HCT116 (cell line): ENCODE measurements around the gene EIF5AL1.

Source experiments
- CTCF ChIP-seq, 3 experiments: fragments of 200-600 bp in 1 of 3; sonication (generic) in 1 of 3; IDR thresholded peaks in 2 of 3; conservative IDR thresholded peaks in 1 of 3; 2 replicates each; pipeline ENCODE4 v1.5.1; 2012 to 2017; ENCODE audit warnings: low read depth in 2 of 3, low read length in 2 of 3, antibody characterized with exemption in 1 of 3, borderline replicate concordance in 1 of 3, control low read depth in 1 of 3, mild to moderate bottlenecking in 1 of 3, mixed read lengths in 1 of 3, mixed run types in 1 of 3, moderate library complexity in 1 of 3; ENCODE audit not compliant: insufficient read depth in 1 of 3
- EGR1 ChIP-seq: IDR thresholded peaks from 2 replicates; pipeline ENCODE4 v1.6.1; 2012; ENCODE audit warnings: low read depth
- EZH2 ChIP-seq: fragments of 200-600 bp; sonication (generic); IDR thresholded peaks from 2 replicates; pipeline ENCODE4 v1.6.1; 2017; ENCODE audit warnings: antibody characterized with exemption, mixed run types
- EZH2phosphoT487 ChIP-seq: fragments of 200-600 bp; IDR thresholded peaks from 2 replicates; pipeline ENCODE4 v1.6.1; 2018; ENCODE audit warnings: antibody characterized with exemption, borderline replicate concordance
- FOSL1 ChIP-seq: IDR thresholded peaks from 2 replicates; pipeline ENCODE4 v1.6.1; 2012; ENCODE audit warnings: low read depth
- MAX ChIP-seq: IDR thresholded peaks from 2 replicates; pipeline ENCODE4 v1.6.1; 2012
- POLR2AphosphoS5 ChIP-seq: IDR thresholded peaks from 2 replicates; pipeline ENCODE4 v1.6.1; 2011; ENCODE audit warnings: mild to moderate bottlenecking, low read depth, low read length, moderate library complexity
- RAD21 ChIP-seq: IDR thresholded peaks from 2 replicates; pipeline ENCODE4 v1.6.1; 2012; ENCODE audit warnings: low read depth, mild to moderate bottlenecking
- SIN3A ChIP-seq: IDR thresholded peaks from 2 replicates; pipeline ENCODE4 v1.6.1; 2012; ENCODE audit warnings: low read depth
- ZNF274 ChIP-seq: fragments of 200-500 bp; sonication (Bioruptor generic); IDR thresholded peaks from 2 replicates; pipeline ENCODE4 v1.6.1; 2014; ENCODE audit warnings: mild to moderate bottlenecking, low read depth, low read length, inconsistent platforms

GRCh38 chr10:79475119-79475653 lies 37.1 kb upstream of the EIF5AL1 start:
- TF ChIP-seq CTCF (IDR thresholded peaks at IDR 0.05 in 2 of 3, conservative IDR thresholded peaks at IDR 0.05 in 1 of 3; ENCODE audit: borderline replicate concordance in 1 of 3, insufficient read depth in 1 of 3, low read depth in 2 of 3, low read length in 2 of 3) (no peak), EGR1 (no peak), POLR2AphosphoS5 (no peak), RAD21 (no peak), MAX (no peak), SIN3A (no peak), ZNF274 (no peak), FOSL1 (no peak), EZH2phosphoT487 (no peak), EZH2 (no peak)
